Liver (tissue), 9 donors: ENCODE results near the gene RTN3. TPM values are rescaled to one million over a fixed set of nuclear protein-coding genes. Genes with fewer than 3 reads are reported as not detected.

Source experiments
- DNase-seq: peaks from one replicate; pipeline ENCODE4 v3.0.0-alpha.2; 2017; ENCODE audit warnings: low spot score
- H3K27ac ChIP-seq, 2 donors: one replicate each; pipeline ENCODE4 v1.7.0; 2013; ENCODE audit warnings: inconsistent platforms in 2 of 2, low read length in 2 of 2, control low read depth in 1 of 2, low read depth in 1 of 2, mild to moderate bottlenecking in 1 of 2
- H3K27me3 ChIP-seq, 4 donors: one replicate each; pipeline versions ENCODE4 v1.6.1 to v1.7.0; 2013; ENCODE audit warnings: low read length in 3 of 4, inconsistent platforms in 1 of 4, mild to moderate bottlenecking in 1 of 4, moderate library complexity in 1 of 4; ENCODE audit not compliant: control insufficient read depth in 4 of 4, insufficient read depth in 4 of 4
- H3K36me3 ChIP-seq, 4 donors: one replicate each; pipeline versions ENCODE4 v1.6.1 to v1.7.0; 2013; ENCODE audit warnings: low read length in 3 of 4, mild to moderate bottlenecking in 3 of 4, low read depth in 1 of 4, moderate library complexity in 1 of 4; ENCODE audit not compliant: control insufficient read depth in 4 of 4, insufficient read depth in 3 of 4
- H3K4me1 ChIP-seq, 4 donors: one replicate each; pipeline versions ENCODE4 v1.6.1 to v1.7.0; 2013; ENCODE audit warnings: low read length in 3 of 4, mild to moderate bottlenecking in 3 of 4, moderate library complexity in 1 of 4; ENCODE audit not compliant: control insufficient read depth in 4 of 4, insufficient read depth in 4 of 4
- H3K4me3 ChIP-seq, 3 donors: one replicate each; pipeline versions ENCODE4 v1.6.1 to v1.7.0; 2013; ENCODE audit warnings: low read length in 3 of 3, control low read depth in 1 of 3, low read depth in 1 of 3, mild to moderate bottlenecking in 1 of 3
- H3K9ac ChIP-seq, 2 donors: one replicate each; pipeline ENCODE4 v1.7.0; 2013; ENCODE audit warnings: low read length in 2 of 2, mild to moderate bottlenecking in 2 of 2, moderate library complexity in 2 of 2, control low read depth in 1 of 2, low read depth in 1 of 2
- H3K9me3 ChIP-seq, 4 donors: one replicate each; pipeline versions ENCODE4 v1.6.1 to v1.7.0; 2013; ENCODE audit warnings: low read length in 3 of 4; ENCODE audit not compliant: control insufficient read depth in 4 of 4
- HNF4G ChIP-seq: IDR thresholded peaks from 2 replicates; pipeline ENCODE4 v1.6.1; 2016; ENCODE audit warnings: antibody characterized with exemption
- NR2F2 ChIP-seq: IDR thresholded peaks from 2 replicates; pipeline ENCODE4 v1.6.1; 2016; ENCODE audit warnings: antibody characterized with exemption
- RAD21 ChIP-seq, 2 donors: IDR thresholded peaks; 2 replicates each; pipeline ENCODE4 v1.6.1; 2016; ENCODE audit warnings: antibody characterized with exemption in 2 of 2, mild to moderate bottlenecking in 2 of 2
- RXRA ChIP-seq, 2 donors: IDR thresholded peaks; 2 replicates each; pipeline ENCODE4 v1.6.1; 2017 to 2018; ENCODE audit warnings: antibody characterized with exemption in 2 of 2, mild to moderate bottlenecking in 1 of 2
- TAF1 ChIP-seq: conservative IDR thresholded peaks from 2 replicates; pipeline ENCODE4 v1.6.1; 2016; ENCODE audit warnings: antibody characterized with exemption, mild to moderate bottlenecking
- WGBS: extraction: QIAGEN DNeasy Blood & Tissue Kit; methylation state at CpG from one replicate; pipeline ENCODE4 v1.1.7; 2013; 5-methylcytosine and 5-hydroxymethylcytosine counted together
- polyA plus RNA-seq, 2 donors: library from polyadenylated mRNA; stranded (reverse) in 1 of 2; unstranded in 1 of 2; fragments of 200-250 nt in 1 of 2; fragments of >200 nt in 1 of 2; fragmentation: Nextera tagmentation in 1 of 2; extraction: Ambion mirVana in 1 of 2; gene quantifications; one replicate each; pipeline versions ENCODE4 v1.2.1 to v1.2.3, GENCODE V29; 2013 to 2015
- total RNA-seq, 2 donors: library from RNA; depleted of rRNA; stranded (reverse); fragments of >200 nt; gene quantifications; one replicate each; pipeline ENCODE4 v1.2.3, GENCODE V29; 2014
- TF ChIP-seq, protein P1 (sequence below): IDR thresholded peaks from 2 replicates; pipeline ENCODE4 v1.6.1; 2016; ENCODE audit warnings: antibody characterized with exemption
- TF ChIP-seq, protein P2 (sequence below): fragments of 150-350 bp; IDR thresholded peaks from 2 replicates; pipeline ENCODE4 v1.5.1; 2017; ENCODE audit warnings: improper control_type of control experiment, low read depth, low read length; ENCODE audit not compliant: missing input control
- TF ChIP-seq, protein P3 (sequence below): IDR thresholded peaks from 2 replicates; pipeline ENCODE4 v1.6.1; 2016; ENCODE audit warnings: antibody characterized with exemption
- TF ChIP-seq, protein P4 (sequence below): IDR thresholded peaks from 2 replicates; pipeline ENCODE4 v1.6.1; 2016; ENCODE audit warnings: antibody characterized with exemption, mild to moderate bottlenecking
- donor health status: healthy.
- donor health status: healthy.
- donor health status: healthy.
- donor health status: healthy.
- donor health status: healthy.

Gene RTN3
- total and polyA plus RNA-seq, 4 donors: 29.7 to 49.3 (median 31.4) TPM

DNA sequence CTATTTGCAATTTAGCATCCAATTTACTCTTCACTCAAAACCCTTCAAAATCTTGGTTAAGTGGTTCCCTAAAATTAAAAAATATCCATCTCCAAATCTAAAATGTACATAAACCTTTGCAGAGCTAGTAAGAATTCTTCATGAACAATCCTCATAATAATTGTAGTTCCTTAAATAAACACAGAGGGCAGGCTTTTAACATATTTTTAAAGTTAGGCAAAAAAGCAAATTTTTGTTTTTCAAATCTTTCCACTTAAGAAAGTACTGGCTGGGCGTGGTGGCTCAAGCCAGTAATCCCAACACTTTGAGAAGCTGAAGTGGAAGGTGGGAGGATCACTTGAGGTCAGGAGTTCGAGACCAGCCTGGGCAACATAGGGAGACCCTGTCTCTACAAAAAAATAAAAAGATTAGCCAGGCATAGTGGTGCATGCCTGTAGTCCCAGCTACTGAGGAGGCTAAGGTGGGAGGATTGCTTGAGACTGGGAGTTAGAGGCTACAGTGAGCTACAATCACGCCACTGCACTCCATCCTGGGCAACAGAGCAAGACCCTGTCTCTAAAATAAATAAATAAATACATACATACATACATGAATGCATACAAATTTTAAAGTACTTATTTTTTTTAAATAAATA, 42.0 kb upstream of the RTN3 start:
- no peak for DNase-seq
- Histone ChIP-seq H3K36me3 (peaks cover 3 to 31% (median 19%) of the 10 kb centered on the region in 4 donors), H3K27me3 (no peaks in the 10 kb centered on the region), H3K4me3 (no peak overlapping the region), H3K4me1 (peaks cover 0 to 7% (median 5%) of the 10 kb centered on the region in 4 donors), H3K27ac (no peak overlapping the region), H3K9ac (no peak overlapping the region), H3K9me3 (no peaks in the 10 kb centered on the region)
- TF ChIP-seq HNF4G: no peak
- peak; percentile 52 to 57 for TF ChIP-seq RAD21 (IDR thresholded peaks at IDR 0.05)
- TF ChIP-seq, protein P1, sequence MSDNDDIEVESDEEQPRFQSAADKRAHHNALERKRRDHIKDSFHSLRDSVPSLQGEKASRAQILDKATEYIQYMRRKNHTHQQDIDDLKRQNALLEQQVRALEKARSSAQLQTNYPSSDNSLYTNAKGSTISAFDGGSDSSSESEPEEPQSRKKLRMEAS: no peak
- TF ChIP-seq, protein P2, sequence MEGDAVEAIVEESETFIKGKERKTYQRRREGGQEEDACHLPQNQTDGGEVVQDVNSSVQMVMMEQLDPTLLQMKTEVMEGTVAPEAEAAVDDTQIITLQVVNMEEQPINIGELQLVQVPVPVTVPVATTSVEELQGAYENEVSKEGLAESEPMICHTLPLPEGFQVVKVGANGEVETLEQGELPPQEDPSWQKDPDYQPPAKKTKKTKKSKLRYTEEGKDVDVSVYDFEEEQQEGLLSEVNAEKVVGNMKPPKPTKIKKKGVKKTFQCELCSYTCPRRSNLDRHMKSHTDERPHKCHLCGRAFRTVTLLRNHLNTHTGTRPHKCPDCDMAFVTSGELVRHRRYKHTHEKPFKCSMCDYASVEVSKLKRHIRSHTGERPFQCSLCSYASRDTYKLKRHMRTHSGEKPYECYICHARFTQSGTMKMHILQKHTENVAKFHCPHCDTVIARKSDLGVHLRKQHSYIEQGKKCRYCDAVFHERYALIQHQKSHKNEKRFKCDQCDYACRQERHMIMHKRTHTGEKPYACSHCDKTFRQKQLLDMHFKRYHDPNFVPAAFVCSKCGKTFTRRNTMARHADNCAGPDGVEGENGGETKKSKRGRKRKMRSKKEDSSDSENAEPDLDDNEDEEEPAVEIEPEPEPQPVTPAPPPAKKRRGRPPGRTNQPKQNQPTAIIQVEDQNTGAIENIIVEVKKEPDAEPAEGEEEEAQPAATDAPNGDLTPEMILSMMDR: peak; percentile 32
- TF ChIP-seq, protein P3, sequence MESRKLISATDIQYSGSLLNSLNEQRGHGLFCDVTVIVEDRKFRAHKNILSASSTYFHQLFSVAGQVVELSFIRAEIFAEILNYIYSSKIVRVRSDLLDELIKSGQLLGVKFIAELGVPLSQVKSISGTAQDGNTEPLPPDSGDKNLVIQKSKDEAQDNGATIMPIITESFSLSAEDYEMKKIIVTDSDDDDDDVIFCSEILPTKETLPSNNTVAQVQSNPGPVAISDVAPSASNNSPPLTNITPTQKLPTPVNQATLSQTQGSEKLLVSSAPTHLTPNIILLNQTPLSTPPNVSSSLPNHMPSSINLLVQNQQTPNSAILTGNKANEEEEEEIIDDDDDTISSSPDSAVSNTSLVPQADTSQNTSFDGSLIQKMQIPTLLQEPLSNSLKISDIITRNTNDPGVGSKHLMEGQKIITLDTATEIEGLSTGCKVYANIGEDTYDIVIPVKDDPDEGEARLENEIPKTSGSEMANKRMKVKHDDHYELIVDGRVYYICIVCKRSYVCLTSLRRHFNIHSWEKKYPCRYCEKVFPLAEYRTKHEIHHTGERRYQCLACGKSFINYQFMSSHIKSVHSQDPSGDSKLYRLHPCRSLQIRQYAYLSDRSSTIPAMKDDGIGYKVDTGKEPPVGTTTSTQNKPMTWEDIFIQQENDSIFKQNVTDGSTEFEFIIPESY: no peak
- 87% methylated on average over 3 of the region's 3 CpGs for WGBS

DNA sequence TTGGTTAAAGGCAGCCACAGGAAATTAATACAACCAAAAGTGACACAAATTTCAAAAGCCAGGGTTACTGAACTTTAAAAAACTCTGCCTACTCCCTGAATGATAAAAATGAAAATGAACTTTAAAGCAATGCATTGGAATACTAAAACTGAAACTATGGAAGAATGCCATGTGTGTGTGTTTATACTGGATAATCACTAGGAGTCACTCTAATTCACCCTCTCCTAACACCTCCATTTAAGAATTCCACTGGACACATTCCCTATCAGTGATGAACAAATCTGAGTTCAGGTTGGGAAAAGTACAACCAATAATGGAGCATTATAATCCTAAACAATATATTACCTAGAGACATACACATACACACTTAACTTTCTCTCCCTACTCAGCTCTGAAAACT, 39.6 kb upstream of the RTN3 start:
- Histone ChIP-seq H3K9me3 (no peaks in the 10 kb centered on the region), H3K9ac (no peak overlapping the region), H3K4me3 (no peak overlapping the region), H3K36me3 (peaks cover 3 to 39% (median 23%) of the 10 kb centered on the region in 4 donors), H3K27me3 (no peaks in the 10 kb centered on the region), H3K4me1 (peaks cover 0 to 3% (median 0%) of the 10 kb centered on the region in 4 donors), H3K27ac (no peak overlapping the region)
- no peak for DNase-seq
- TF ChIP-seq TAF1 (no peak), NR2F2 (no peak), RAD21 (IDR thresholded peaks at IDR 0.05) (peak; percentile 36 to 41), RXRA (IDR thresholded peaks at IDR 0.05) (no peak)
- TF ChIP-seq, protein P4, sequence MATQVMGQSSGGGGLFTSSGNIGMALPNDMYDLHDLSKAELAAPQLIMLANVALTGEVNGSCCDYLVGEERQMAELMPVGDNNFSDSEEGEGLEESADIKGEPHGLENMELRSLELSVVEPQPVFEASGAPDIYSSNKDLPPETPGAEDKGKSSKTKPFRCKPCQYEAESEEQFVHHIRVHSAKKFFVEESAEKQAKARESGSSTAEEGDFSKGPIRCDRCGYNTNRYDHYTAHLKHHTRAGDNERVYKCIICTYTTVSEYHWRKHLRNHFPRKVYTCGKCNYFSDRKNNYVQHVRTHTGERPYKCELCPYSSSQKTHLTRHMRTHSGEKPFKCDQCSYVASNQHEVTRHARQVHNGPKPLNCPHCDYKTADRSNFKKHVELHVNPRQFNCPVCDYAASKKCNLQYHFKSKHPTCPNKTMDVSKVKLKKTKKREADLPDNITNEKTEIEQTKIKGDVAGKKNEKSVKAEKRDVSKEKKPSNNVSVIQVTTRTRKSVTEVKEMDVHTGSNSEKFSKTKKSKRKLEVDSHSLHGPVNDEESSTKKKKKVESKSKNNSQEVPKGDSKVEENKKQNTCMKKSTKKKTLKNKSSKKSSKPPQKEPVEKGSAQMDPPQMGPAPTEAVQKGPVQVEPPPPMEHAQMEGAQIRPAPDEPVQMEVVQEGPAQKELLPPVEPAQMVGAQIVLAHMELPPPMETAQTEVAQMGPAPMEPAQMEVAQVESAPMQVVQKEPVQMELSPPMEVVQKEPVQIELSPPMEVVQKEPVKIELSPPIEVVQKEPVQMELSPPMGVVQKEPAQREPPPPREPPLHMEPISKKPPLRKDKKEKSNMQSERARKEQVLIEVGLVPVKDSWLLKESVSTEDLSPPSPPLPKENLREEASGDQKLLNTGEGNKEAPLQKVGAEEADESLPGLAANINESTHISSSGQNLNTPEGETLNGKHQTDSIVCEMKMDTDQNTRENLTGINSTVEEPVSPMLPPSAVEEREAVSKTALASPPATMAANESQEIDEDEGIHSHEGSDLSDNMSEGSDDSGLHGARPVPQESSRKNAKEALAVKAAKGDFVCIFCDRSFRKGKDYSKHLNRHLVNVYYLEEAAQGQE: no peak
- TF ChIP-seq, protein P3: no peak
